Hepatocyte (in vitro differentiated cells): ENCODE results near the gene DYNC2LI1. TPM values are rescaled to one million over a fixed set of nuclear protein-coding genes. Genes with fewer than 3 reads are reported as not detected.

Source experiments
- DNase-seq: peaks from one replicate; pipeline ENCODE4 v3.0.0-alpha.2; 2016; ENCODE audit warnings: low spot score
- H2AFZ ChIP-seq: fragments of 200-600 bp; sonication (generic); 2 replicates; pipeline ENCODE4 v1.6.0; 2016; ENCODE audit warnings: antibody characterized with exemption, mild to moderate bottlenecking
- H3K27ac ChIP-seq: fragments of 200-600 bp; sonication (generic); 2 replicates; pipeline ENCODE4 v1.5.1; 2016; ENCODE audit warnings: mild to moderate bottlenecking
- H3K27me3 ChIP-seq: fragments of 200-600 bp; sonication (generic); 2 replicates; pipeline ENCODE4 v1.6.1; 2016
- H3K36me3 ChIP-seq: fragments of 200-600 bp; sonication (generic); replicated peaks from 2 replicates; pipeline ENCODE4 v1.5.1; 2016; ENCODE audit warnings: low read depth; ENCODE audit not compliant: insufficient read depth
- H3K4me1 ChIP-seq: fragments of 200-600 bp; sonication (generic); 2 replicates; pipeline ENCODE4 v1.5.1; 2016; ENCODE audit warnings: mild to moderate bottlenecking, moderate library complexity; ENCODE audit not compliant: insufficient read depth
- H3K4me2 ChIP-seq: fragments of 200-600 bp; sonication (generic); 2 replicates; pipeline ENCODE4 v1.6.0; 2016
- H3K4me3 ChIP-seq: fragments of 200-600 bp; sonication (generic); 2 replicates; pipeline ENCODE4 v1.5.1; 2016; ENCODE audit warnings: mild to moderate bottlenecking
- H3K79me2 ChIP-seq: fragments of 200-600 bp; sonication (generic); 2 replicates; pipeline ENCODE4 v1.6.0; 2017; ENCODE audit warnings: mild to moderate bottlenecking
- H3K9me2 ChIP-seq: fragments of 200-600 bp; sonication (generic); replicated peaks from 2 replicates; pipeline ENCODE4 v1.6.0; 2017; ENCODE audit warnings: mild to moderate bottlenecking; ENCODE audit not compliant: insufficient read depth
- H3K9me3 ChIP-seq: fragments of 200-600 bp; sonication (generic); 2 replicates; pipeline ENCODE4 v1.5.1; 2016; ENCODE audit warnings: low read depth, mild to moderate bottlenecking
- H4K20me1 ChIP-seq: fragments of 200-600 bp; sonication (generic); 2 replicates; pipeline ENCODE4 v1.6.0; 2016; ENCODE audit warnings: mild to moderate bottlenecking; ENCODE audit not compliant: insufficient read depth, poor library complexity, severe bottlenecking
- EZH2 ChIP-seq: fragments of 200-600 bp; sonication (generic); IDR thresholded peaks from 2 replicates; pipeline ENCODE4 v1.6.1; 2016; ENCODE audit warnings: antibody characterized with exemption, mild to moderate bottlenecking, borderline replicate concordance
- EZH2phosphoT487 ChIP-seq: fragments of 200-600 bp; sonication (generic); IDR thresholded peaks from one replicate; pipeline ENCODE4 v1.6.1; 2018; ENCODE audit warnings: antibody characterized with exemption, mild to moderate bottlenecking, low read depth, moderate library complexity; ENCODE audit not compliant: unreplicated experiment, severe bottlenecking
- WGBS: methylation state at CpG from one replicate; pipeline ENCODE4 v1.1.6; 2016; ENCODE audit warnings: low lambda C conversion rate; ENCODE audit errors: missing lambda C conversion rate; 5-methylcytosine and 5-hydroxymethylcytosine counted together
- polyA plus RNA-seq: library from polyadenylated mRNA; unstranded; fragments of >200 nt; fragmentation: Nextera tagmentation; extraction: Ambion mirVana; gene quantifications from 2 replicates; pipeline ENCODE4 v1.2.1, GENCODE V29; 2016
- total RNA-seq: library from RNA; depleted of rRNA; stranded (reverse); fragments of >200 nt; gene quantifications from 2 replicates; pipeline ENCODE4 v1.2.3, GENCODE V29; 2014
- TF ChIP-seq, protein P1 (sequence below): fragments of 200-600 bp; sonication (generic); IDR thresholded peaks from 2 replicates; pipeline ENCODE4 v1.5.1; 2016; ENCODE audit warnings: antibody characterized with exemption, mild to moderate bottlenecking; ENCODE audit not compliant: poor library complexity

The DYNC2LI1 gene
- total and polyA plus RNA-seq, 2 experiments from 2014 or later, result 22.7 to 40.4 TPM

DNA sequence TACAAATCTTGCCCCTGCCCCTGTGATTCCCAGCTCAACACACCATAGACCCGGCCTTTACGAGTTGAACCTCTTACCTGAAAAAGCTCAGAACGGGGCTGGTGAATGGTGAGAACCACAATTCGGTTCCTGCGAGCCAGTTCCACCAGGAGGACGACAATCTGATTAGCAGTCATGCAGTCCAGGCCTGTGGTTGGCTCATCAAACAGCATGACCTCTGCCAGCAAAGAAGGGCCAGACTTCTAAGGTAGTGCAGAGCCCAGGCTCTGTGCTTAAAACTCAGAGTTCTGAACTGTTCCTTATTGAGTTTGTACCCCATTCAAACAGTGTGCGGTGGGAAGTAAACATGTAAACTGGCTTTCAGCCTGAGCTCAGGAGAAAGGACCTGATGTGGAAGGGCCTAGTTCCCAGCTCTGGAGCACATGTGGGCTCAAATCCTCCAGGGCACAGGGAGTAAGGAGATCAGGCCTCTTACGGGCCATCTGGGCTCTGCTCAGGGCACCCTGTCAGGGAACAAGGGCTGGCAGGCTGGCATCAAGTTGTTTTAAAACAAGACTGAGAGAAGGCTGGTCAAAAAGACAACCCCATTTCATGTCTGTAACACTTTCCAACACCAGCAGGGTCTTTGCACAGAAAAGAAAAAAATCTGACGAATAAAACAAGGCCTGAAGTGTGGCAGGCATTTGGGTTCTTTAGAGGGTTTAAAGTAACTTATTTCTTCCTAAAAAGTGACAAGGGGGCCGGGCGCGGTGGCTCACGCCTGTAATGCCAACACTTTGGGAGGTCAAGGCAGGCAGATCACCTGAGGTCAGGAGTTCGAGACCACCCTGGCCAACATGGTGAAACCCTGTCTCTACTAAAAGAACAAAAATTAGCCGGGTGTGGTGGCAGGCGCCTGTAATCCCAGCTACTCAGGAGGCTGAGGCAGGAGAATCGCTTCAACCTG lies 52.7 kb downstream of the DYNC2LI1 start:
- no peak overlapping the region for H2AFZ ChIP-seq
- 90% methylated on average over 17 of the region's 17 CpGs for WGBS

DNA sequence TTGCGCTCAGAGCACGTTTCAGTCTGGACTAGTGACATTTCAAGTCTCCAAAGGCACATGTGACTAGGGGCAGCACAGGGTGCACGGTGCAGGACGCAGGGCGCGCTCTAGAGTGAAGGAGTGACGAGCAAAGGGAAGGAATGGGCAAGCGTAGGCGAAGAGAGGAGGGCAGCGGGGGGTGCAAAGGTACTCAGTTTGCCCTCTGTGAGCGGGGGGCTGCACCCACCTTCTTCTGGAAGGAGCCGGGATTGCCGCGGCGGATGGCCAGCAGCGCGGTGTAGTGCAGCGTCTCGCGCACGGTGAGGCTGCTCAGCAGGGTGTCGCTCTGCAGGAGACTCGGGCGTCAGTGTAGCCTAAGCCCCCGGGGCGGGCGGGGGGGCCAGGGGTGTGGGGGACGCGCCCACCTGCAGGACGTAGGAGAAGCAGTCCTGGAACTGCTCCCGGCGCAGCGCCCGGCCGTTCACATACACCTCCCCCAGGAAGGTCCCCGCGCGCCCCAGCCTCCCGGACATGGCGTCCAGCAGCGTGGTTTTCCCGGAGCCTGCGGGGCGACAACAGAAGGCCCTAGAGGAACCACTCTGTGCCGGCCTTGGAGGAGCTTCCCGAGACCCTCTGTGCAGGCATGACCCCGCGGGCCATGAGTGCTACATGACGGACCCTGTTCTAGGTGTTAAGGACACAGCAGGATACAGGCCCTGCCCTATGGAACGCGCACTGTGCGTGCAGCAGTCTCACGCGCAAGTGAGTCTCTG lies 57.9 kb downstream of the DYNC2LI1 start:
- 61% methylated on average over 39 of the region's 54 CpGs for WGBS
- Histone ChIP-seq H3K36me3 (no peaks in the 10 kb centered on the region), H3K9me3 (no peaks in the 10 kb centered on the region), H3K4me3 (no peak overlapping the region), H2AFZ (no peak overlapping the region), H3K4me2 (peak overlapping the region; percentile 72), H3K9me2 (no peaks in the 10 kb centered on the region), H3K79me2 (no peaks in the 10 kb centered on the region), H3K4me1 (no peaks in the 10 kb centered on the region), H3K27me3 (peaks cover 14% of the 10 kb centered on the region), H4K20me1 (no peaks in the 10 kb centered on the region), H3K27ac (no peak overlapping the region)
- no peak for TF ChIP-seq EZH2
- TF ChIP-seq, protein P1, sequence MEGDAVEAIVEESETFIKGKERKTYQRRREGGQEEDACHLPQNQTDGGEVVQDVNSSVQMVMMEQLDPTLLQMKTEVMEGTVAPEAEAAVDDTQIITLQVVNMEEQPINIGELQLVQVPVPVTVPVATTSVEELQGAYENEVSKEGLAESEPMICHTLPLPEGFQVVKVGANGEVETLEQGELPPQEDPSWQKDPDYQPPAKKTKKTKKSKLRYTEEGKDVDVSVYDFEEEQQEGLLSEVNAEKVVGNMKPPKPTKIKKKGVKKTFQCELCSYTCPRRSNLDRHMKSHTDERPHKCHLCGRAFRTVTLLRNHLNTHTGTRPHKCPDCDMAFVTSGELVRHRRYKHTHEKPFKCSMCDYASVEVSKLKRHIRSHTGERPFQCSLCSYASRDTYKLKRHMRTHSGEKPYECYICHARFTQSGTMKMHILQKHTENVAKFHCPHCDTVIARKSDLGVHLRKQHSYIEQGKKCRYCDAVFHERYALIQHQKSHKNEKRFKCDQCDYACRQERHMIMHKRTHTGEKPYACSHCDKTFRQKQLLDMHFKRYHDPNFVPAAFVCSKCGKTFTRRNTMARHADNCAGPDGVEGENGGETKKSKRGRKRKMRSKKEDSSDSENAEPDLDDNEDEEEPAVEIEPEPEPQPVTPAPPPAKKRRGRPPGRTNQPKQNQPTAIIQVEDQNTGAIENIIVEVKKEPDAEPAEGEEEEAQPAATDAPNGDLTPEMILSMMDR, result no peak
- no peak for TF ChIP-seq EZH2phosphoT487
- no peak for DNase-seq

More for the DNA sequence above, 52.7 kb downstream of the DYNC2LI1 start:
- Histone ChIP-seq H3K9me3 (no peaks in the 10 kb centered on the region), H3K4me1 (no peaks in the 10 kb centered on the region), H3K9me2 (no peaks in the 10 kb centered on the region), H3K4me2 (no peak overlapping the region), H3K79me2 (no peaks in the 10 kb centered on the region), H3K36me3 (no peaks in the 10 kb centered on the region), H3K27ac (no peak overlapping the region), H3K4me3 (no peak overlapping the region), H3K27me3 (peaks cover 14% of the 10 kb centered on the region), H4K20me1 (no peaks in the 10 kb centered on the region)
- TF ChIP-seq EZH2phosphoT487, result no peak
- no peak for TF ChIP-seq EZH2
- TF ChIP-seq, protein P1, result no peak
- DNase-seq, result no peak

DNA sequence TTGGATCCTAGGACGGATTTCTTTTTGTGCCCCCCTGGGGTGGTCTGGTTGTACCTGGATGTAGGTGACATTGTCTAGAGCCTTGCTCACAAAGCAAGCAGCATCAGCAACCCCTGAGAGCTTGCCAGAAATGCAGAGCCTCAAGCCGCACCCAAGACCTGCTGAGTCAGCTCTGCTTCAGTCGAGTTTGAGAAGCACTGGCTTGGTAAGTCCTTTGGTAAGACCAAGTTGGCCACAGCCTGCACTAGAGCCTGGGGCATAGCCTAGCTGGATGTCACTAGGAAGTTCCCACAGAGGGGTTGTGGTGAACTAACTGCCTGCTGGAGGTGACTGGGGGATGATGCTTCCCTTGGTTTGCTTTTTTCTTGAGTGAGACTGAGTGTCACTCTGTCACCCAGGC lies 58.6 kb downstream of the DYNC2LI1 start:
- no peak for DNase-seq
- Histone ChIP-seq H3K36me3 (no peaks in the 10 kb centered on the region), H3K4me1 (no peaks in the 10 kb centered on the region), H3K4me3 (no peak overlapping the region), H3K27ac (no peak overlapping the region), H3K4me2 (no peak overlapping the region), H3K79me2 (no peaks in the 10 kb centered on the region), H3K27me3 (peaks cover 14% of the 10 kb centered on the region), H2AFZ (no peak overlapping the region), H4K20me1 (no peaks in the 10 kb centered on the region), H3K9me2 (no peaks in the 10 kb centered on the region), H3K9me3 (no peaks in the 10 kb centered on the region)
- TF ChIP-seq, protein P1, result no peak
- no peak for TF ChIP-seq EZH2phosphoT487
- TF ChIP-seq EZH2, result no peak
- 74% methylated on average over 3 of the region's 3 CpGs for WGBS
